Mesenteric fat pad (tissue), 1 donor: ENCODE measurements around the gene NR2F2. TPM values are rescaled to one million over a fixed set of nuclear protein-coding genes. Genes with fewer than 3 reads are reported as not detected.

Source experiments
- DNase-seq: peaks from one replicate; pipeline ENCODE4 v3.0.0-alpha.2; 2020; ENCODE audit warnings: low spot score
- total RNA-seq: library from RNA; stranded (reverse); fragmentation: NEBNext Ultra II Directional; extraction: Animal tissue kit (Norgen Biotek cat#: 25700); gene quantifications from one replicate; pipeline ENCODE4 v1.2.1, GENCODE V29; 2021
- donor health status: DM: yes; HTN: yes; CAD: no.

NR2F2 gene
- total RNA-seq, 1 donor from 2014 or later = 76.3 TPM

DNA sequence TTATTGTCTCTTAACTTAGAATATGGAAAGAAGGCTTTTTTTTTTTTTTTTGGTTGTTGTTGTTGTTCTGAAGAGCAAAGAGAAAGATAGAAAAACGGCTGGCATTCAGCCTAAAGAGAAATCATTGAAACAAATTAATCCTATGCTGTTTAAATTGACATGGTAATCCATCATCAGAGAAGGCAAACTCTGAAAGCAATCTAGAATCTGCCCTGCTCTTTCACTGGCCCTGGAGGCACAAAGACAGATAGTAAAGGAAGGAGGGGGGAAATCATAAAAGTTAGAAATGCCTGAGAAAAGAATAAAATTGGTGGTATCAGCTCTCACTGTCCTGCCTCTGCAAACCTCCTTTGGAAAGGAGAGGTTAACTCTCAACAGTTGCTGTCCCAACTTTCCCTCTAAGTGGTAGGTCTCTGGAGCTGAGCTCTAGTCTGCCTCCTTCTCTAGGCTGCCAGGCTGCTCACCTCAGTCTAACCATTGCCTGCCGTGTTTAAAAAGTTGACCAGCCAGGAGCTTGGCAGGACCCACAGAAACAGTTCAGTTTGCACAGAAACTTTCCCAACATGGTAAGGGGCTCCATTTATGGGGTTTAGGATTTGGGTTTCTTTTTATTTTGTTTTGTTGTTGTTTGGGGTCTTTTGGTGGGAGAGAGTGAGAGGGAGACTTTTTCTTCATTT is 13.4 kb upstream of the NR2F2 start:
- DNase-seq = no peak

DNA sequence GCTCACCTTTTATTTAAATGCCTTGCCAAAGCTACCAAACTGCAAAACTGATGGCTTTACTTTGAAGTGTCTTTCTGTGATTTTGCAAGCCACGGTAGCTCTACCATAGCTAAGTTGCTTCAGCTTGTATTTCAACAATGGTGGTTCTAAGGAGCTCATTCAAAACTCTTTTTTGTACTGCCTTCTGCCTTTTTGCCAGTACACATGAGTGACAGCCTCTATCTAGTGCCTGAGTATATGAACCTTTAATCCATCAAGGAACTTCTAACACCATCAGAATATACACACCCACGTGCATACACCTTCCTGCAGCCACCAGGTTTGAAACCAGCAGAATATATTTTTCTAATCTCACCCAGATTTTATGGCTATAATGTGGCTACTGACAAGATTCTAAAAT is 10.4 kb upstream of the NR2F2 start:
- no peak for DNase-seq

DNA sequence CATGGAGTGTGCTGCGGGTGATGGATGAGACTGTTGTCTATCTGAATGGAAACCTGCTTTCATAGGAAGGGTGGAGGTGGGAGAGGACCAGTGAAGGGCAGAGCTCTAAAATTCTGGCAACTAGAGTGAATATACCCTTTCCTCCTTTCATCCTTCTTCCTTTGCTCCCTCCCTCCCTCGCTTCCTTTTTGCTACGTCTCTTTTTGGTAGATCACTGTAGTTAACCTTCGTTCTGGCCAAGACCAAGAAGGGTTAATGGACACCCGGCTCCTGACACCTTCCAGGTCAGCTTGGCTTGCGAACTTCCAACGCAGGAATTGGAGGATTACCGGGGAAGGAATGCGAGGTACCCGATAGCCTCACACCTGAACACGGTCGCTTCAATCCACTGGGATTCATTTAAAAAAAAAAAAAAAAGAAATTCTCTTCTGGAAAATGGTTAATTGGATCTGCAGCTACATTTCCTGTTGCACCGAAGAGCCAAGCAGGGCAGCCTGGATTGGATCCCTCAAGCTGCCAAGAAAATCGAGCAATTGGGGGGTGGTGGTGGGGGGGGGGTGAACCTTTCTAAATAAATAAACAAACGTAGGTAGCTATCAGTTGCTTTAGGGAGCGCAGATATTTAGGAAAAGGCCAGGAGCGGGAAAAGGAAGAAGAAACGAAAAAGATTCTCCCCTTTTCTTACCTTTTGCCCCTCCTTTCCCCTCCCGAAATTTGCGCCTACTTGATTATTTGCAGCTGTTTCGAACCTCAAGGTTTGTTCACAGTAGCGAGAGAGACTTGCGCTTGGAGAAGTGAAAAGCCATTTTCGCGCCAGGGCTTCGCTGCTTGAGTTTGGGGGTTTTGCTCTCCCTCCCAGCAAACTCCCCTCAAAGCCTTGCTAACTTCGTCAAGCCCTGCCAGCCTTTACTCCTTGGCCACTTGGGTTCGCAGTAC is 9.5 kb upstream of the NR2F2 start:
- no peak for DNase-seq

DNA sequence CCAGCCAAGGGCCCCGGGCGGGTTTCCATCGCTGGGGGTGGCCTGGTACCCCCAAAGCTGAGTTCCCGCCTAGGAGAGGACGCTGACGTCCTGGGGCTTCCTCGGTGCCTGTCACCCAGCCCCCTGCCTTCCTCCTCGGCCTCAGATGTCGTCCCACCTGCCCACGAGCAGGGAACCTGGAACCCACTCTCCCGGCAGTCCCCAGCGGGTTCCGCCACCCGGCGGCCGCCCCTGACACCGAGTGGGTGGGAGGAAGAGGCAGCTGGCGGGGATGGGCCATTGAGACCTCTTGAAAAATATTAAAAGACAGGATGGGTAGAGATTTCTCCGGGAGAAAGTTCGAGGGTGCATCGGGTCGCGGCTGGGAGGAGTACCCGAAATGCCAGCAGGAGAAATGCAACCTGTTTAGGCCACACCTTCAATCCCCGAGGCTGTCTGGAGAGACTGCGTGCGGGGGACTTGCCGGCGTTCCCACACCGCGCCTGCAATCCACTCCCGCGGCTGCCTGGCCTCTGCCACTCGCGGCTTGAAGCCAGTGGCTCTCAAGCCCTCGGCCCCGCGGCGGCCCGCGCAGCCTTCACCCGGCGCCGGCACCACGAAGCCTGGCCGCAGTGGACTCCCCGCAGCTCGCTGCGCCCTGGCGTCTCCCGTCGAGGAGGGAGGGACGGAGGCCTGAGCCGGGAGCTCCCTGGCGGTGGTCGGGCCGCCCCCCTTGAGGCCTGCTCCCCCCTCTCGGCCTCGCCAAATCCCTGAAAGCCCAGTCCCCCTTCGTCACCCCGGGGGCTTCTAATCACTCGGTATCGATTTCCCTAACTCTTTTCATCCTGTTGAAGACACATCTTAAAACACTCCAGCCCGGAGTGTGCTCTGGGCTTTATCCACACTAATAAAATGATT is 8.6 kb upstream of the NR2F2 start:
- DNase-seq = no peak

DNA sequence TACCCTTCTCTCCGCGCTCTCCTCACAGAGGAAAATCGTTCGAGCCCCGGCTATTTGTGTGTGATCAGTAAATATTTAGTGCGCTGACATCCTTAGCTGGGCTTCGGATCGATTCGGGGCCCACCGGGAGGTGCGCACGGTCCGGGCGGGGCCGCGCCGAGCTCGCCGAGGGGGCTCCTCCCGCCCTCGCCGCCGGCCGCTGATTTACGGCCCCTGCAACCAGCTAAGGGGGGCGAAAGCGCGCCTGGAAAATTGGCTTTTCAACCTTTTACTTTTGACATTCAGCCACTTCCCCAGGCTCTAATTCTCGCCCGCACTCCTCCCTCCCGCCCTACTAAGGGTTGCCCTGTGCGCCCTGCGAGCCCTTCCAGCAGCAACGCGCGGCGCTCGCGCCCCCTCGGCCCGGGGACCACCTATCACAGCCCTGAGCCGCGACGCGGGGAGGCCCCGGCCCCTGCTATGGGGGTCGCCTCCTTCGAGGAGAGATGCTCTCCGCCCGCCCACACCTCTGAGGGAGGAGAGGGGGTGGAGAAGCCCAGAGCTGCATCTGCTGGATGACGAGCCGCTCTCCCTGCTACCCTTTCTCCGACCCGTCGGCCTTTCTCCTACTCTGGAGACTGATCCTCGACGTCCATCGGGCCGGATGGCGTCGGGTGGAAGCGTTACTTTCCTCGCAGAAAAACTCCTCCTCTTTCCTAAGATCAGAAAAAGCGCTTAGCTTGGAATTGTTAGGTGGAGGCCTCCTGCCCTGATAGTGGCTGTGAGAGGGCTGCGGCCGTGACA is 7.8 kb upstream of the NR2F2 start:
- no peak for DNase-seq

DNA sequence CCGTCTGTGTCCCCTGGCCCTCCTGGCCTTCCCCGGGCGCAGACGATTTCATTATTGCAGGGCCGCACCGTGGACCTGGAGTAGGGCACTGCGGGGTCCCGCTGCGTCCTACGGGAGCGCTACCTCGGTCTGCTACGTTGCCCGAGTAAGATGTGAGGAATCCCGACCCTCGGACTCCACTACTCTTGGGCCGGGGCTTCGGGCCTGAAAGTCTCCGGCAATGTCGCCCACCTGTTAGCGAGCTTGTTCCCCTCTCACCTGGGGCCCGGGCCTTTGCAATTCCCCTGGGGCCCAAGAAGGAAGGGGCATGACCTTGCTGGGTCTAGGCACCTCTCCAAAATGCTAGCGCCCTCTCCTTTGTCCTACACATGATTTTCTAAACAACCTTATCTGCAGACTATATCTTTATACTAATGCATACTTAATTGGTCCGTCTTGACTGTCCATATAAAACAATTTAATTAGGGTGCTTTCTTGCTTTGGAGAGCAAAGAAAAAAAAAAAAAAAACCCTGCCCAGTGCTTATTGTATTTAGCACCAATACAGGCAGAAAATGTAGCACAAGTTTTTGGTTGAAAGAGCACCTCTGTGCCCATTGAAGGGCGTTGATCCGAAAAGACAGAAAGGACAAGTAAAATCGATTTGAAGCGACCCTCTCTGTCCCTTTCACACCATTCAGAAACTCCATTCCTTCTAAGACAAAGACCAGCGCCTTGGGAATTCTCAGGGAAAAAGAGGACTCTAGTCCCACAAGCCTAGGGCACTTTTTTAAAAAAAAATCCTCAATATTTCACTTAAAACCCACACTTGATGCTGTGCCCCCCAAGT is 7.0 kb upstream of the NR2F2 start:
- no peak for DNase-seq

DNA sequence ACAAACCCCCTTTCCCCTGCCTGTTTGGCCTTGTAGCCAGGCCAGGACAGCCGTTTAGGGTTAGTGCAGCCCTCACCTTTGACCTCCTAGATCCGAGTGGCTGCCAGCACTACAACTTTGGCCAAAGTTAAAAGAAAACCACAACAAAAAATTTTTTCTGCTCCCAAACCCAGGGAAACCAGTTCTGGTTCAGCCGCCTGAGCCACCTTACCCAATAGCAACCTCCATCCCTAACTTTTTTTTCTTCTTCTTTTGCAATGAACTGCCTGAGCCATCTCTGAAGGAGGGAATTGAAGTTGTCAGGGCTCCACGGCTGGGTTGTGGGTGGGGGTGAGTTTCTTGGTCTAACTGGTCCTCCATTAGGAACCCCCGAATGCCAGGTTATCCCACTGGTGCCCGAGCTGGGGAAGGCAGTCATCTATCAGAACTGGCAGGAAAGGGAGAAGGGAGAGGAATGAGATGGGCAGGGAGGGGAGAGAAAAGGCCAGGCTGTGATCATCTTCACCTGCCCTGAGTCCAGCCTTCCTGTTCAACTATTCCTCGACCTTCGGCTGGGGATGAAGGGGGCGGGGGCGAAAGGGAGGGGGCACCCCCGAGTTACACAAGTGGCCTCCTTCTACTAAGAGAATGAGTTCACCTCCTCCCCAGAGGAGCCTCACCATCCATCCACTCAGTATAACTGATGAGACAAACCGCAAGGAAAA is 6.2 kb upstream of the NR2F2 start:
- no peak for DNase-seq

DNA sequence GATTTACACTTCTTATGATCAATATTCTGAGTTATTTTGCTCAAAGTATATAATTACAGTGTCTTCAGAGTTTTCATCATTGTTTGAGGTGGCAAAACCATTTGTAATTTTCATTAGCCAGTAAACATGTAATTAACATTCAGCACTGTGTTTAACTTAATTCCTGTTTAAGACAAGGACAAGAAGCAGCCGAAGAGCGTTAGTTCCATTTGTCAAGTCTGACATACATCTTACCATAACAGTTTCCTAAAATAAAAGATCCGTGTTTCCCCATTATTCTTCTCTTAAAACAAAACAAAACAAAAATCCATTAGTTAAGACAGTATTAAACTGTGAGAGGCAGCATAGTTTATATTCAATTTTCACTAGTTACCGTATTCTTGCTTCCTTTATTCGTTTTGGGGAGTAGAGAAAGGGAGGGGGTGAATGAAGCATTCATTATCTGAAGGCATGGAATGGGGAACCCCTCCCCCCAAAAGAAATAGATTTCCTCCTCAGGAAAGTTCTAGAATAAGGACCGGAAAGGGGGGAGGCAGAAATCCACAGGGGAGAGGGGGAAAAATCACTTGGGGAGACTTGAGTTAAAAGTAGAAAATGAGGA is 5.5 kb upstream of the NR2F2 start:
- DNase-seq = no peak

DNA sequence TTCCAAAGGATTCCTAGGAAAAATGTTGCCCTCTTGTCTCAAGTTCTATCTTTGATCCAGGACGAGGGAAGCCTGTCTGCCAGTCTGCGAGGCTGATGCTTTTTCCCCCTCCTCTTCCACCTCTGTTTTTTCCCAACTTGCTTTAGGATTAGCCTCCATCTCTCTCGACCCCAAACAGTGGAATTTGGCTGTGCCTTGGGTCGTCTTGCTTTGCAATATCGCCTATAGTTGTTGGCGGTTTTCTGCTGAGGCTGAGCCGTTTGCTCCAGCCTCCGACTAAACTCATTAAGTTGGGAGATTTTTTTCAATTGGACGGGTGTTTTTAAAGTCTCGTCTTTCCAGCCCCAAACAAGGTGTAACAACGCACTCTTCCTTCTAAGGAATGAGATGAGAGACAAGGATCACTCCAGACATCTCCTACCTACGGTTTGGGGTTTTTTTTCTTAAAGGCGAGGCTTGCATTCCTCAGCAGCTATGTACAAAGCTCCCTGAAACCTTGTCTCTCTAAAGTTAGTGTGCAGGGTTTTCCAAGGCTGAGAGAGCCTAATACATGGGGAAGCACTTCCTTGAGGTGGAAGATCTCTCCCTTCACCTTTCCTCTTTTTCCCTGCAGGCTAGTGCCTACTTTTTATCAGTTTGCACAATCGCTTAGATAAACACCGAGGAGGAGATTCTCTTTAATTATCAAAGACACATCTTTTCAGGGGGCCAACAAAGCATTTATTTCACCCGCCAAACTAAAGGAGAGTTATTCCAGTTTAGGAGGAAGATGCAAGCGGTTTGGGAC is 4.8 kb upstream of the NR2F2 start:
- no peak for DNase-seq

DNA sequence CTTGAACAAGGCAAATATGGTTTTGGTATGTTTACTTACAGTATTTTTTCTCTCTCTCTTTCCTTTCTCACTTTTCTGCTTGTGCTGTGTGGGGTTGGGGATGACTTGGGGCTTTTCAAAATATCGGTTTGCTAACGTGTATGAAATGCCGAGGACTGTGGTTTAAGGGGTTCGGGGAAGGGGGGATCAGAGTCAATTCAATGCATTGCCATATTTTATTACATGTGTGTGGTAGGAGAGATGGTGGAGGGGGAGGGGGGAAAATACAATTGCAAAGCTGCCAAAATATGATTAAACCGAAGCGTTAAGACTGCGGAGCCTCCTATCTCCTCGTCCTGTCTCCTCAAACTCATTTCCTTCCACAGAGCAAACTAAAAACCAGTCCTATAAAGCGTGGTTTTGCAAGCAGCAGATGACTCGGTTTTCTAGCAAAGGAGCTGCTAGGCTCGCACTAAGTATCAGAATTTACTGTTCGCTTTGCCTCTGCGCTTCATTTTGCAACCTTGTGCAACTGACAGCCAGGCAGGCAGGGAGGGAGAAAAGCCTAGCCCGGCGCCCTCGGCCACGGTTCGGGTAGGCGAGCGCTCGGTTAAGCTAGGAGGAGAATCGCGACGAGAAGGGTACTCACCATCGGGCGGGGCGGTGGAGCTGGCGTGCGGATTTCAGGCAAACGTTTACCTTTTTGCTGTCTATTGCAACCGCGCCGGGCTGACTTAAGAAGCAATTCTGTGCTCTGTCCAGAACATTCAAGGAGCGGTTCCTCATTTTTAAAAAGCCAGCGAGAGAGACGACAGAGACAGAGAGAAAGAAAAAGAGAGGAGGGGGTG is 4.0 kb upstream of the NR2F2 start:
- no peak for DNase-seq

DNA sequence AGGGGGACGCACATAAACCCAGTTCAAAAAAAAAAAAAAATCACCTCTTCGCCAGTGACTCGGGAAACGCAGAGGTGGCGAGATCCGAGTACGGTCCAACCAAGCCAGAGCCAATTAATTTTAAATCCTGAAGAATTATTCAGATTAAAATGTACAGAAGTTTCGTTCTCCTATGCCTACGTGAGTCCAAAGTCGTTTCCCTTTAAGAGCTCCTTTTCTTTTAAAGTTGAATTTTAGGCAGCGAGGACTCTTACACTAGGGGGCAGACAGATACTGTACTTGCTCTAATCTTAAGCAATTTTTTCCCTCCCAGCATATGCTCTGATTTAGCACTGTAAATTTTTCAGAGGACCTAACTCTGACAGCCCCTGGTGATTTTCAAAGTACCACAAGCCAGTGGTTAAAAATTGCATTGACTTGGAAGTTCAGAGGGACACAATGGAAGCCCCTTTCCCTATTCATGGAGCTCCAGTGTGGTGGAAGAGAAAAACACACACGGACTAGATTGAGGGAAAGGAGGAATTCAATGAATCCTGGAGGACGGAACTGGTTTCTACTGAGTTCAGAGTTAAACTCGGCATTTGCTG is 3.3 kb upstream of the NR2F2 start:
- no peak for DNase-seq

DNA sequence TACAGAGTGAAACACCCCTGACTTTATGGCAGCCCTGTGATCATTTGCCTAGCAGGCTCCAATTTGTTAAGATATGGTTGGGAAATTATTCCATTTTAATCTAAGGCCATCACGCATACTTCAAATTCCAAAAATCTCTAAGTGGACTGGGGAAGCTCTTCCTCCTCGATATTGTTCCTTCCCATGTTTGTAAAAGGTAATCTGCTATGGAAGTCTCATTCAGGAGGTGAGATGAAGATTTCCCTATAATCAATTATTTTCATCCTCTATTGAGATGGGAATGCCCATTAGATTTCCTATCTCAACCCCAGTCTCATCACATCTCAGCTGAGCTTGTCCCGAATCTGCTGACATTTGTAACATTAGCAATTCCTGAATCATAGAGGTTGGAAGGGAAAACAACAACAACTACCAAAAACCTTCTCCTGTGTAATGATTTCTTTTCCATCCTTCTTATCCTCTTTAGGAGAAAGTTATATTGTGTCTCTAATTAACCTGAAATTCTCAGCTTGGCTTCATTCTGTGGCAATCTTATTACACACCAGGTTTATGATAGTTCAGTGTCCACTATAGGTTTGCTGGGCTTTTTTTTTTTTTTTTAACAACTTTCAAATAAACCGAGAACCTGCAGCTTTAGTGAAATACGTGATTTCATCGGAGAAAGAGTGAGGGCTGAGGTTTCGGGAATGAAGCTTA is 2.2 kb upstream of the NR2F2 start:
- DNase-seq = no peak

DNA sequence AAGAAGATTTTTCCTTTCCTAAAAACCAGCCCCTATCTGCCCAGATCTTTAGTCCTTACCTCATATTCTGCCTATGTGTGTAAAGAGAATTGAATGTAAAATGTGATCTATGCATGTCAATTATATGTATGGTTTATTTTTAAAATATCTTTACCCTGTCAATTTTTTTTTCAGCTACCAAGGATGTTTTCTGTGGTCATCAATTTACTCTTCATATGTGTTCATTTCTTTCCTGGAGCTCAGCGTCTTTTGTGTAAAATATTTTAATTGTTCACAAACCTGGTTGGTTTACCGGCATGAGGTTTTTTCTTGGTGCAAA is 1.7 kb upstream of the NR2F2 start:
- no peak for DNase-seq

DNA sequence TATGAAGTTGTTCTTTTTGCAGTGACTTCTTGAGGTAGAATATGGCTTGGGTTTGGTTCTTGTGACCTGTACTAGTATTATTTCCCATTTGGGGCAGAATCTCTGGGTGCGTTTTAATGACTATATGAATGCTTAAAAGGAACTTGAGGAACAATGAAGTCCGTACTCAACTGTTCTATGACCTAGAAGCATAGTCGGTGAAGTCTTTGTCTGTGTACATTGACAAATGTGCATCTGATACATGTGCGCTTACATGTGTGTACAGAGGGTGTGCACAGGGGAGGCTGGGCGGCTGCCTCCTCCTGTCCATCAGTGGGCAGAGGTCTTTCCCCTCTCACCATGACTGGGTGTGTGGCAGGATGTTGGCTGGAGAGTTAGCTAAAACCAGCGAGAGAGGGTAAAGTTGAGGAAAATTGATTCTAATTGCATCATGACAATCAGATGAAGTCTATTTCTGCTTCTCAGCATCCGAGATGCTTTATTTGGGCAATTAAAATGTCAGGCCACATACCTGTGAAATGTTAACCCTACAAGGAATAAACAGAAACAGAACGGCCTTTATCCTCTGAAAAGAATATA is 1.0 kb upstream of the NR2F2 start:
- no peak for DNase-seq

DNA sequence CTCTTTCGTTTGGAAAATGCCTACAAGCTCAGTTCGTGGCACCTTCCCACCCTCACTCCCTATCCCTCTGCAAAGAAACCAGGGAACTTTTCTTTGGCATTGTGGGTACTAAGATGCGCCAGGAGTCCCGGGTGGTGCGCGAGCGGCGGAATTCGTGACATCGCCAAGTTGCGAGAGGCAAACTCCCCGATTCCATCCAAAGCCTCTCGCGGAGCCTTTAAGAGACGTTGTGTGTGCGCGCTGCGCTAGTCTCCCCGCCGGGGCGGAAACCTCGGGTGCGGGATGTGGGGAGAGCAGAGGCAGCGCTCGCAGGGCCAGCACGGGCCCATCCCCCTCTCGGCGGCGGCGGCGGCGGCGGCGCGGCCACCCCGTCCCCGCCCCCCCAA is 443 bp upstream of the NR2F2 start:
- peak; percentile 91 for DNase-seq
